ENCODE results near the gene ZNF460. TPM values are rescaled to one million over a fixed set of nuclear protein-coding genes. Genes with fewer than 3 reads are reported as not detected.
A peak's percentile ranks its signal among the peaks of the same experiment; 100 is the strongest.

ZNF460 gene
- total and polyA plus RNA-seq, 10 of the 15 experiments (the other 5 are each of a cell fraction or from before 2014, with no cell fraction given) = 0.15 to 43.0 (median 8.7) TPM

DNA sequence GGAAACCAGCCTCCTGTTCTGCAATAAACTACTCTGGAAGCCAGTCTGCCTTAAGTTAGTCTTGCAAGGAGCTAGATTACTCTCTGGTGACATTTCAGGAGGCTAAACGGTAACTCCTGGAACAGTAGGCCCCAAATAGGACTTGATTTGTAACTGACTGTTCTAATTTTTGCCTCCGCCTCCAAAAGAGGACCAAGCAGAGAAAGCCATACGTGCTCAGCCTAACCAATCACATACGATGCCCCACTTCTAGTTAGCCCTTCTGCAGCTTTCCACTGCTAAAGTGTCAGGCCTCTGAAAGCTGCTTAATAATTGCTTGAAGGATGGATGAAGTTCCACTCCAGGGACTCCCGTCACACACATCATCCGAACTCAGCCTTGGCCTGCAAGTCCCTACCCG is 39.1 kb upstream of the ZNF460 start:
- no TSS peak for BruUV-seq (replicated peaks)
- no peaks in the 10 kb centered on the region for H4K20me1 ChIP-seq (ENCODE audit: control insufficient read depth, insufficient read depth)
- peak overlapping the region; percentile 83 for H3K4me3 ChIP-seq
- H3K4me2 ChIP-seq (ENCODE audit: control insufficient read depth, insufficient read depth) = peak overlapping the region; percentile 23
- H3K9me3 ChIP-seq (replicated peaks; ENCODE audit: control insufficient read depth, insufficient read depth, low read length) = no peaks in the 10 kb centered on the region
- 0 out of 2 replicates have a peak, but pooled peaks have one; percentile 24 for TF ChIP-seq NFYB (IDR thresholded peaks at IDR 0.05; ENCODE audit: insufficient read depth, low read depth, low read length)
- no peak for TF ChIP-seq SRF (IDR thresholded peaks at IDR 0.05; ENCODE audit: low read depth in 2 of 2, low read length in 2 of 2)
- H3K79me2 ChIP-seq (ENCODE audit: control insufficient read depth, insufficient read depth, low read length) = peaks cover 28% of the 10 kb centered on the region
- POLR2A ChIA-PET = interaction anchor here (0.6 kb wide), 1 partner anchor 75 kb away, joined by 5 read pairs; no protein-coding TSS in a partner anchor
- peak; percentile 70 for FAIRE-seq
- in situ Hi-C loops (cut with MboI) (no loop called here), intact Hi-C loops (cut with micrococcal nuclease; ENCODE audit: unreplicated experiment) (no loop called here)
- no peaks in the 10 kb centered on the region for H3K27me3 ChIP-seq (replicated peaks in 1 of 2; ENCODE audit: control insufficient read depth in 2 of 2, insufficient read depth in 2 of 2, low read length in 1 of 2)
- peaks cover 9% of the 10 kb centered on the region for H3K4me1 ChIP-seq (ENCODE audit: control insufficient read depth, insufficient read depth, low read length)
- RAD21 ChIA-PET (ENCODE audit: unreplicated experiment) = no interaction called here
- H3K9ac ChIP-seq (ENCODE audit: control insufficient read depth, insufficient read depth, low read length) = peak overlapping the region; percentile 81
- whole genome bisulfite sequencing (ENCODE audit: insufficient coverage, insufficient replicate concordance, low lambda C conversion rate, missing lambda C conversion rate) = 5% methylated on average over 7 of the region's 7 CpGs
- CTCF ChIA-PET = no interaction called here
- DNase-seq (ENCODE audit: low read depth, low spot score) = no peak
- SMC1A ChIA-PET (ENCODE audit: uncharacterized antibody, unreplicated experiment) = no interaction called here
- H2AFZ ChIP-seq (ENCODE audit: control insufficient read depth, low read depth, low read length) = peak overlapping the region; percentile 95
- ATAC-seq = peak; percentile 8; the same call in 2 of the 3 replicates
- H3K36me3 ChIP-seq (ENCODE audit: control insufficient read depth in 2 of 2, insufficient read depth in 2 of 2, low read length in 1 of 2) = peaks cover 2% of the 10 kb centered on the region in 2 experiments; a peak in 3 of 4 replicates
- H3K27ac ChIP-seq (ENCODE audit: control insufficient read depth, insufficient read depth) = peak overlapping the region; percentile 73

- no peak for DNase-seq (ENCODE audit: low read depth, low spot score)
- TF ChIP-seq FOS (IDR thresholded peaks at IDR 0.05; ENCODE audit: borderline replicate concordance, extremely low read depth, insufficient read length) (no peak), CBX5 (IDR thresholded peaks at IDR 0.05; ENCODE audit: low read depth) (no peak), BMI1 (IDR thresholded peaks at IDR 0.05; ENCODE audit: borderline replicate concordance) (no peak), MXI1 (IDR thresholded peaks at IDR 0.05; ENCODE audit: low read depth, low read length) (no peak), CBFB (IDR thresholded peaks at IDR 0.05; ENCODE audit: low read depth) (no peak), RELA (IDR thresholded peaks at IDR 0.05; ENCODE audit: borderline replicate concordance, partially characterized antibody) (no peak), ZBED1 (IDR thresholded peaks at IDR 0.05; ENCODE audit: borderline replicate concordance) (no peak), SMARCA5 (IDR thresholded peaks at IDR 0.05) (no peak)
- TF ChIP-seq, protein P1, sequence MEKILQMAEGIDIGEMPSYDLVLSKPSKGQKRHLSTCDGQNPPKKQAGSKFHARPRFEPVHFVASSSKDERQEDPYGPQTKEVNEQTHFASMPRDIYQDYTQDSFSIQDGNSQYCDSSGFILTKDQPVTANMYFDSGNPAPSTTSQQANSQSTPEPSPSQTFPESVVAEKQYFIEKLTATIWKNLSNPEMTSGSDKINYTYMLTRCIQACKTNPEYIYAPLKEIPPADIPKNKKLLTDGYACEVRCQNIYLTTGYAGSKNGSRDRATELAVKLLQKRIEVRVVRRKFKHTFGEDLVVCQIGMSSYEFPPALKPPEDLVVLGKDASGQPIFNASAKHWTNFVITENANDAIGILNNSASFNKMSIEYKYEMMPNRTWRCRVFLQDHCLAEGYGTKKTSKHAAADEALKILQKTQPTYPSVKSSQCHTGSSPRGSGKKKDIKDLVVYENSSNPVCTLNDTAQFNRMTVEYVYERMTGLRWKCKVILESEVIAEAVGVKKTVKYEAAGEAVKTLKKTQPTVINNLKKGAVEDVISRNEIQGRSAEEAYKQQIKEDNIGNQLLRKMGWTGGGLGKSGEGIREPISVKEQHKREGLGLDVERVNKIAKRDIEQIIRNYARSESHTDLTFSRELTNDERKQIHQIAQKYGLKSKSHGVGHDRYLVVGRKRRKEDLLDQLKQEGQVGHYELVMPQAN (conservative IDR thresholded peaks at IDR 0.05) = no peak
- TF ChIP-seq, protein P2, sequence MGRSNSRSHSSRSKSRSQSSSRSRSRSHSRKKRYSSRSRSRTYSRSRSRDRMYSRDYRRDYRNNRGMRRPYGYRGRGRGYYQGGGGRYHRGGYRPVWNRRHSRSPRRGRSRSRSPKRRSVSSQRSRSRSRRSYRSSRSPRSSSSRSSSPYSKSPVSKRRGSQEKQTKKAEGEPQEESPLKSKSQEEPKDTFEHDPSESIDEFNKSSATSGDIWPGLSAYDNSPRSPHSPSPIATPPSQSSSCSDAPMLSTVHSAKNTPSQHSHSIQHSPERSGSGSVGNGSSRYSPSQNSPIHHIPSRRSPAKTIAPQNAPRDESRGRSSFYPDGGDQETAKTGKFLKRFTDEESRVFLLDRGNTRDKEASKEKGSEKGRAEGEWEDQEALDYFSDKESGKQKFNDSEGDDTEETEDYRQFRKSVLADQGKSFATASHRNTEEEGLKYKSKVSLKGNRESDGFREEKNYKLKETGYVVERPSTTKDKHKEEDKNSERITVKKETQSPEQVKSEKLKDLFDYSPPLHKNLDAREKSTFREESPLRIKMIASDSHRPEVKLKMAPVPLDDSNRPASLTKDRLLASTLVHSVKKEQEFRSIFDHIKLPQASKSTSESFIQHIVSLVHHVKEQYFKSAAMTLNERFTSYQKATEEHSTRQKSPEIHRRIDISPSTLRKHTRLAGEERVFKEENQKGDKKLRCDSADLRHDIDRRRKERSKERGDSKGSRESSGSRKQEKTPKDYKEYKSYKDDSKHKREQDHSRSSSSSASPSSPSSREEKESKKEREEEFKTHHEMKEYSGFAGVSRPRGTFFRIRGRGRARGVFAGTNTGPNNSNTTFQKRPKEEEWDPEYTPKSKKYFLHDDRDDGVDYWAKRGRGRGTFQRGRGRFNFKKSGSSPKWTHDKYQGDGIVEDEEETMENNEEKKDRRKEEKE (IDR thresholded peaks at IDR 0.05) = no peak
- BruUV-seq (replicated peaks) = no TSS peak
- intact Hi-C loops (cut with micrococcal nuclease; ENCODE audit: unreplicated experiment) = no loop called here
- Histone ChIP-seq H3K9me3 (replicated peaks; ENCODE audit: control insufficient read depth, insufficient read depth, low read length) (no peaks in the 10 kb centered on the region), H3K4me3 (no peak overlapping the region), H4K20me1 (ENCODE audit: control insufficient read depth, insufficient read depth) (no peaks in the 10 kb centered on the region), H3K79me2 (ENCODE audit: control insufficient read depth, insufficient read depth, low read length) (peaks cover 28% of the 10 kb centered on the region), H3K9ac (ENCODE audit: control insufficient read depth, insufficient read depth, low read length) (no peak overlapping the region), H3K27ac (ENCODE audit: control insufficient read depth, insufficient read depth) (no peak overlapping the region), H3K4me2 (ENCODE audit: control insufficient read depth, insufficient read depth) (no peak overlapping the region; the same call in 1 of the 2 replicates), H3K36me3 (ENCODE audit: control insufficient read depth in 2 of 2, insufficient read depth in 2 of 2, low read length in 1 of 2) (peaks cover 2% of the 10 kb centered on the region in 2 experiments; a peak in 3 of 4 replicates), H3K27me3 (replicated peaks in 1 of 2; ENCODE audit: control insufficient read depth in 2 of 2, insufficient read depth in 2 of 2, low read length in 1 of 2) (no peaks in the 10 kb centered on the region), H3K4me1 (ENCODE audit: control insufficient read depth, insufficient read depth, low read length) (peaks cover 9% of the 10 kb centered on the region), H2AFZ (ENCODE audit: control insufficient read depth, low read depth, low read length) (no peak overlapping the region)
- RAD21 ChIA-PET (ENCODE audit: unreplicated experiment) = interaction anchor here (1.2 kb wide), 1 partner anchor 14 kb away, joined by 3 read pairs; no protein-coding TSS in a partner anchor
- WGBS (ENCODE audit: insufficient coverage, insufficient replicate concordance, low lambda C conversion rate, missing lambda C conversion rate) = 99% methylated on average over 5 of the region's 5 CpGs
- FAIRE-seq = no peak
- CTCF ChIA-PET = no interaction called here
- SMC1A ChIA-PET (ENCODE audit: uncharacterized antibody, unreplicated experiment) = interaction anchor here (1.0 to 1.1 kb wide), 2 partner anchors 59 to 79 kb away, joined by 3 read pairs; no protein-coding TSS in a partner anchor
- in situ Hi-C loops (cut with MboI) = no loop called here
- ATAC-seq = no peak
- POLR2A ChIA-PET = interaction anchor here (0.9 kb wide), 1 partner anchor 9 kb away, joined by 3 read pairs; no protein-coding TSS in a partner anchor
Observed at GRCh38 chr19:57242821-57243220, 37.5 kb upstream of the ZNF460 start.
